Kidney (tissue), 14 donors: ENCODE results near the gene CSF1. TPM values are rescaled to one million over a fixed set of nuclear protein-coding genes. Genes with fewer than 3 reads are reported as not detected.

Source experiments
- DNase-seq, 5 donors: peaks; one replicate each; pipeline ENCODE4 v3.0.0-alpha.2; 2013 to 2020
- FAIRE-seq: peaks from 2 replicates; lab custom pipeline; 2012; peaks lifted over from hg19 to GRCh38; lab: Jason Lieb, UNC
- H3K27ac ChIP-seq, 2 donors: one replicate each; pipeline ENCODE4 v1.7.0; 2013; ENCODE audit warnings: low read depth in 2 of 2, low read length in 2 of 2, inconsistent platforms in 1 of 2
- H3K27me3 ChIP-seq: one replicate; pipeline ENCODE4 v1.7.1; 2013; ENCODE audit warnings: low read length, inconsistent platforms; ENCODE audit not compliant: control insufficient read depth, insufficient read depth
- H3K36me3 ChIP-seq, 3 donors: one replicate each; pipeline versions ENCODE4 v1.7.0 to v1.7.1; 2013; ENCODE audit warnings: low read length in 3 of 3, control low read depth in 1 of 3, inconsistent platforms in 1 of 3; ENCODE audit not compliant: insufficient read depth in 3 of 3, control insufficient read depth in 2 of 3
- H3K4me1 ChIP-seq, 3 donors: one replicate each; pipeline versions ENCODE4 v1.7.0 to v1.7.1; 2013; ENCODE audit warnings: low read length in 3 of 3, inconsistent platforms in 1 of 3, low read depth in 1 of 3; ENCODE audit not compliant: control insufficient read depth in 2 of 3, insufficient read depth in 2 of 3
- H3K4me3 ChIP-seq, 3 donors: one replicate each; pipeline versions ENCODE4 v1.7.0 to v1.8.1; 2013; ENCODE audit warnings: low read length in 3 of 3, control low read depth in 1 of 3, inconsistent platforms in 1 of 3
- H3K9ac ChIP-seq, 3 donors: one replicate each; pipeline versions ENCODE4 v1.7.0 to v1.7.1; 2013; ENCODE audit warnings: low read length in 3 of 3, control low read depth in 1 of 3, inconsistent platforms in 1 of 3
- H3K9me3 ChIP-seq, 3 donors: one replicate each; pipeline versions ENCODE4 v1.7.0 to v1.7.1; 2013; ENCODE audit warnings: low read length in 3 of 3, control low read depth in 1 of 3, inconsistent platforms in 1 of 3; ENCODE audit not compliant: control insufficient read depth in 2 of 3, insufficient read depth in 1 of 3
- CTCF ChIP-seq: IDR thresholded peaks from 3 replicates; pipeline ENCODE4 v1.5.1; 2012; ENCODE audit warnings: mild to moderate bottlenecking, moderate library complexity, borderline replicate concordance; ENCODE audit not compliant: insufficient read depth; ENCODE audit errors: extremely low read depth
- intact Hi-C: fragments of 100-400 bp; cut with DNase I; formaldehyde crosslinking; loops from one replicate; pipeline ENCODE4 v1.11.1; 2022
- polyA plus RNA-seq: library from polyadenylated mRNA; stranded (reverse); fragments of 350-450 nt; fragmentation: Illumina TruSeq; extraction: RNeasy Lipid Tissue Mini Kit (QIAGEN cat#74804); gene quantifications from one replicate; pipeline ENCODE4 v1.2.3, GENCODE V29; 2014; ENCODE audit warnings: low read depth, low replicate concordance; ENCODE audit not compliant: insufficient read depth
- total RNA-seq: library from RNA; stranded (reverse); fragmentation: NEBNext Ultra II Directional; extraction: Animal tissue kit (Norgen Biotek cat#: 25700); gene quantifications from one replicate; pipeline ENCODE4 v1.2.1, GENCODE V29; 2021
- donor health status: control.
- donor health status: control.
- donor health status: control.
- donor health status: control.
- donor health status: control.
- donor health status: DM: yes; HTN: yes; CAD: no.
- donor health status: Normal renal cell carcinoma (clear cell type).

CSF1 gene
- total and polyA plus RNA-seq, 2 donors from 2014 or later, result 11.1 to 33.8 TPM

DNA sequence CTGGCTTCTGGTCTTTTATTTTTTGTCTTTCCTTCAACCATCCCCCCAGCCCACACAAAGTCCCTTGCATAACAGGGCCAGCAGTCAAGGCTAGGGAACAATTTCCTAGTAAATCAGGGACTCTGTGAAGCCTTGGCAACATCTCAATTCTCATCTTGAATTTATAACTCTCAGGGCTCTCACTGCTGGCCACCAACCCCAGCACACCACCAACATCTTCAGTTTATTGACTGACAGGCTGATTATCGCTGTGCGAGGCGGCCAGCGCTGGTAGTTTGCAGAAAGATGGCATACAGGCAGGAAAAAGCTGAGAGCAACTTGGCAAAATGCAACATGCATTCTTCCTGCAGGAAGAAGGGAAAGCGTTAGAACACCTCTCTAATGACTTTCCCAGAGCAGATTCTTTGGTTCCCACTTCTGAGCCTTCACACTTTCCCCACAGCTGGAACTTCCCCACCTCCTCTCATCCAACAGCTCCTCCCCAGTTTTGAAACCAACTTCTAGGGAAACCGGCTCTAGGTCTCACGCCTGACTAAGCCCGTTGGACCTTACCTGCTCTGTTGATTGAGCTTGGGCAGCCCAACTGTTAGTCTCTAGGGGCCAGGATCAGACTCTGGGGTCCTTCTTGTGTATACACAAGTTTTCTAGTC, 26.3 kb upstream of the CSF1 start:
- no peak for FAIRE-seq
- no peak for DNase-seq
- no peak overlapping the region for H3K27ac ChIP-seq

DNA sequence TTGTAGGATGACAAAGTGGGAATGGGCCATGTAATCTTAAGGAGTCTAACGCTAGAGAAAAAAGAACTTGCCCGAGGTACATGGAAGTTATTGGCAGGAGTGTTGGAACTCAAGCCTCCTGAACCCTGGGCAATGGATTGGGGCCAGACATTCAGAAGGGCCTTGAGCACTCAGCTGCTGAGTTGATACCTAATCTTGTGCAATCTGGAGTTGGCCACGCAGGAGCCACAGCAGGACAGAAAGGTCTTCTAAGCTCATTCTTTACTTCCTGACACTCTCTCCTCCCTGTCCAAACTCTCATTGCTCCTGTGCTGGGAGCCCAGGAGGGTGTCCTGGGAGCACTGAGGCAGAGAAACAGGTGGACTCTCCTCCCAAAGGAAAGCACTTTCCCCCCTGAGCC, 25.1 kb upstream of the CSF1 start:
- Histone ChIP-seq H3K9me3 (no peaks in the 10 kb centered on the region), H3K4me1 (peaks cover 0 to 3% (median 0%) of the 10 kb centered on the region in 3 donors), H3K27me3 (no peaks in the 10 kb centered on the region), H3K27ac (no peak overlapping the region), H3K9ac (no peak overlapping the region), H3K36me3 (no peaks in the 10 kb centered on the region), H3K4me3 (no peak overlapping the region)
- intact Hi-C loops, result no loop called here
- DNase-seq, result no peak
- no peak for FAIRE-seq
- no peak for TF ChIP-seq CTCF

More for the DNA sequence above, 26.3 kb upstream of the CSF1 start:
- Histone ChIP-seq H3K4me3 (no peak overlapping the region), H3K27me3 (no peaks in the 10 kb centered on the region), H3K4me1 (peaks cover 0 to 3% (median 0%) of the 10 kb centered on the region in 3 donors), H3K9ac (no peak overlapping the region), H3K9me3 (no peaks in the 10 kb centered on the region), H3K36me3 (no peaks in the 10 kb centered on the region)
- TF ChIP-seq CTCF, result no peak
- intact Hi-C loops, result no loop called here

DNA sequence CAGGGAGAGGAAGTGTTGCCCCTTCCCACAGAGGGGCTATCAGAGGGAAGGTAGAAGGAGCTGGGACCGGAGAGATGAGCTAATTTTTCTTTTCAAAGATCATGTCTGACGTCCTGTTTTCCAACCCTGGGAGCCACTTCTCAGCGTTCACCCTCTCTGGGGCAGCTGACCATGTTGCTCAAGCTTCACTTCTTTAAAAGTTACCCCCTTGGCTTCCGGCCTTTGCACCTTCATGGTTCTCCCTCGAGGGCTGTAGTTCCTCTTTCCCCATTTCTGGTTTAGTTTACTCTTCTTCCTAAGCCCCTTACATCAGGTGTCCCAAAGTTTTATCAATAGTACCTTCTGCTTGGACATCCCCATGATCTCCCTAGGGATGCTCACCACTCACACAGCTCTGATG, 23.8 kb upstream of the CSF1 start:
- H3K27me3 ChIP-seq, result no peaks in the 10 kb centered on the region
- no peaks in the 10 kb centered on the region for H3K36me3 ChIP-seq
- no peak for FAIRE-seq
- DNase-seq, result no peak
- no peaks in the 10 kb centered on the region for H3K9me3 ChIP-seq
- H3K4me3 ChIP-seq, result no peak overlapping the region
- H3K27ac ChIP-seq, result no peak overlapping the region
- no peak overlapping the region for H3K9ac ChIP-seq
- intact Hi-C loops, result no loop called here
- TF ChIP-seq CTCF, result no peak
- peaks cover 0 to 3% (median 2%) of the 10 kb centered on the region in 3 donors for H3K4me1 ChIP-seq
